Effector CD4-positive, alpha-beta T cell (primary cell): ENCODE results near the gene PC.
A peak's percentile ranks its signal among the peaks of the same experiment; 100 is the strongest.

Source experiments
- DNase-seq: peaks from one replicate; pipeline ENCODE4 v3.0.0-alpha.2; 2020

PC gene

DNA sequence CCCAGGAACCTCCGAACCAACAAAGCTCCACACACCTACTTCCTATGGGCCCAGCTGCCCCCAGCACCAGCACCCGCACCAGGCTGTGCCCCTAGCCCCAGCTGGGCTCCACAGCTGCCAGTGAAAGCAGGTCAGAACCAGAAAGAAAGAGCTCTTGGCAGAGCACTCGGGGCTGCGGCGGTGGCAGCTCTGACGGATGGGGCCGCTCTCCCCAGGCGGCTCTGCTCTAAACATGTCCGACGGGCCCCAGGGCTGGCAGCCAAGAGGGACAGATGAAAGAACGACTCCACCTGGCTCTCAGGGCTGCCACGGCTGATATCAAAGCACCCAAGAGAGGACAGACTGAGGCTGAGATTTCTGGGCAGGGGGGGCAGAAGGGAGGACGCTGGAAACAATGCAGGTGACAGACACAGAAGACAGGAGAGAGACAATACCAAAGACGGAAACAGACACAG is 75.6 kb downstream of the PC start:
- no peak for DNase-seq

- DNase-seq = no peak
Observed at GRCh38 chr11:66881927-66882452, 76.2 kb downstream of the PC start.

- DNase-seq = no peak
Observed at GRCh38 chr11:66881451-66881835, 76.7 kb downstream of the PC start.

GRCh38 chr11:66880496-66881450 is 77.4 kb downstream of the PC start:
- no peak for DNase-seq

- DNase-seq = no peak
Observed at GRCh38 chr11:66879999-66880398, 78.2 kb downstream of the PC start.

- DNase-seq = no peak
Observed at GRCh38 chr11:66879583-66879982, 78.6 kb downstream of the PC start.

DNA sequence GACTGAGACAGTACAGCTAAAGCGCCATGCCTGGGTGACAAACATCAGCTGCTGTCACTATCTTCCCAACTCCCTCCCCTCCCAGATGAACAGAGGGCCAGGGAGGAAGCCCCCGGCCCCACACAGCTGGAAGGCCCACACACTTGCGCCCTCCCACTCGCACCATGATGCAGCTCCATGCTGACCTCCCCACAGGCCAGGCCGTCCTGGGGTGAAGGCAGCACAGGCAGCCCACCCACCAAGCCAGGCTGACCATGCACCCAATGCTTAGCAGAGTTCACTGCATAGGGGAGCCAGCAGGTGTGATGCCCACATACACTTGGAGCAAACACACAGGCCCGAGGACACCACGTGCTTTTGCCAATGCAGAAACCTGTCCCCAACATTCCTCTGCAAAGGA is 79.2 kb downstream of the PC start:
- no peak for DNase-seq

GRCh38 chr11:66878474-66878873 is 79.7 kb downstream of the PC start:
- no peak for DNase-seq

GRCh38 chr11:66877588-66878385 is 80.4 kb downstream of the PC start:
- no peak for DNase-seq

- no peak for DNase-seq
Observed at GRCh38 chr11:66875378-66875777, 82.8 kb downstream of the PC start.

- DNase-seq = no peak
Observed at GRCh38 chr11:66874232-66874631, 84.0 kb downstream of the PC start.

GRCh38 chr11:66871521-66871901 is 86.7 kb downstream of the PC start:
- no peak for DNase-seq

DNA sequence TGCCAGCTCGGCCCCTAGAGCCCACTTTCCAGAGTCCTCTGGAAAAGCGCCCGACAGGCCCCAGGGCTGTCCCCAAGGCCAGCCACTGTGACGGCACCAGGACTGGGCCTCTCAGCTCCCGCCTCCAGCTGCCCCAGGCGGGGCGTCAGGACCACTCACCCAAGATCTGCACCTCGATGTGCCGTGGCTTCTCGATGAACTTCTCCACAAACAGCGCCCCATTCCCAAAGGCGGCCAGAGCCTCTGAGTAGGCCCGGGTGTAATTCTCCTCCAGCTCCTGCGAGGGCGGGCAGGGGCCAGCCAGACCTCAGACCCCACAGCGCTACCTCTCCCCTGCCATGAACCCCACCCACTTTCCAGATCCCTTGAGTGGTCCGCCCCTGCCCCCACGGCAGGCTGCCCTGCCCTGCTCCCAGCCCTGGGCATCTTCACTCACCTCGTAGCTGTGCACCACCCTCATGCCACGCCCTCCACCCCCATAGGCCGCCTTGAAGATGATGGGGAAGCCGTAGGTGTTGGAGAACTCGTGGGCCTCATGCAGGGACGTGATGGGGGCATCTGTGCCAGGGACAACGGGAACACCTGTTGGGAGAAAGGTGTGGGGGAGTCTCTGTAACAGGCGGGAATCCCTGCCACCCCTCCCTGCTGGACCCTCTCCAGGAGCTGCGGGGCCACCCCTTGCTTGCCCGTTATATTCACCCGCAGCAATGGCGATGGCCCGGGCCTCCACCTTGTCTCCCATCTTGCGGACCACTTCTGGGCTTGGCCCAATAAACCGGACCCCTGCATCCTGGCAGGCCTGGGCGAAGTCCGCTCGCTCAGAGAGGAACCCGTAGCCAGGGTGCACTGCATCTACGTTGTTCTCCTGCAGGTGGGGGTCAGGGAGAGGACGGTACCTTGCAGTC is 87.3 kb downstream of the PC start:
- DNase-seq = no peak

DNA sequence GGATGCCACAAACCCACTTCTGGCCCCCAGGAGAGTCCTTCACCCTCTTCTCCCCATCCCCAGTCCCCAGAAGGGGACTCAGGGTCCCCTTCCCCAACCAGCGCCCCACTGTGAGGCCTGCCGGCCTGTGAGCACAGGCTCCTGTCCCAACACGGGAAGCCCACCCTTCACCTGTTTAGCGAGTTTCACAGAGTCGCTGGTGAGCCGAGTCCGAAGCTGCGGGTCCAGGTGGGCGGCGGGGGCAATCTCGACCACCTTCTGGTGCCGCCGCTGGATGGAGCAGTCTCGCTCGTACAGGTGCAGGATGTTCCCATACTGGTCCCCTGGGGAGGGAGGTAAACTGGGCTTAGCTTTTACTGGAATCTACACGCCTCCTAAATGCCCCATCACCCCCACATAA is 88.1 kb downstream of the PC start:
- DNase-seq = no peak

- DNase-seq = no peak
Observed at GRCh38 chr11:66869567-66869870, 88.7 kb downstream of the PC start.

- peak; percentile 64 for DNase-seq
Observed at GRCh38 chr11:66868726-66869566, 89.2 kb downstream of the PC start.

DNA sequence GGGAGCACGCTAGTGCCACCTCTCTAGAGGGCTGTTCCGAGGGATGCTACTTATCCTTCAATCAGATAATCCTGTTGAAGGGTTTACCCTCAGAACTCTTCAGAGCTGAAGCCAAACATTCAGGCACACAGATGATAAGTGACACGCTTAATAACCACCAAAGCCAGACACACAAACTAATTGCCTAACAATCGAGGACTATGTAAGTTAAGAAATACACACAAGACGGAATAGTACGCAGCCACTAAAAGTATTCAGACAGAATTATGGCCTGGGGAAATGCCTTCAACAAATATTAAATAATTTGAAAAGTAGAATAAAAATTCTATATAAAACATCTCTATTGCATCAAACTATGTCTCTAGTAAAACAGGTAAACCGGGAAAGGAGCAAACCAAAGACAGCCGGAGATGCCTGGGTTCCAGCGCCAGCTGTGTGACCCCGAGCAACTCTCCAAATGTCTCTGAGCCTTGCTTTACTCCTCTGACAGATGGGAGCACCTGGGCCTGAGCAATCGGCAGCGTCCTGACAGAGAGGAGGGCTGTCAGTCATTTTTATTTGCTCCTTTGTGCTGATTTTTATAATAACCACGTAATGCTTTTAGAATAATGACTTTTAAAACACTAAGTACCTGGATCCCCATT is 90.0 kb downstream of the PC start:
- no peak for DNase-seq

GRCh38 chr11:66867425-66868040 is 90.7 kb downstream of the PC start:
- DNase-seq = no peak

- DNase-seq = no peak
Observed at GRCh38 chr11:66866511-66866986, 91.6 kb downstream of the PC start.

DNA sequence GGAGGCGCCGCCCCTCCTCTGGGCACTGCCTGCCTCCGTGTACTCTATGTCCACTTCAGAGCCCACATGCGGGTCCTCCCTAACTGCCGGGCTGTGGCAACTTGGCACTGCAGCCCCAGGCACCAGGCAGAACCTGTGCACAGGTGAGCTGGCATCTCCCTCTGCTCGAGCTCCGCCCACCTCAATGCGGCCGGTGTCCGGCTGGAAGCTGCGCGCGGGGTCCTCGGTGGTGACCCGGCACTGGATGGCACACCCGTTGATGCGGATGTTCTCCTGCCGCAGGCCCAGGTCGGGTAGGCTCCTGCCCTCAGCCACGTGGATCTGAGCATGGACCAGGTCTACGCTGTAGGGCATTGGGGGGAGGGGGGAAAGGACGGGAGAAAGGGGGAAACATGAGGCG is 92.2 kb downstream of the PC start:
- no peak for DNase-seq
